Fibroblast of mammary gland (primary cell): Measurements from ENCODE around the gene SMPD3.

Experiments used
- DNase-seq: peaks from one replicate; pipeline ENCODE4 v3.0.0-alpha.2; 2010; ENCODE audit warnings: low read depth
- H3K4me3 ChIP-seq: 2 replicates; pipeline ENCODE4 v1.5.1; 2011; ENCODE audit warnings: low read depth, mild to moderate bottlenecking, low read length, moderate library complexity; ENCODE audit not compliant: control insufficient read depth
- CTCF ChIP-seq: conservative IDR thresholded peaks from 2 replicates; pipeline ENCODE4 v1.5.1; 2011; ENCODE audit warnings: low read depth, low read length, inconsistent platforms; ENCODE audit not compliant: control insufficient read depth, insufficient read depth

SMPD3 gene

GRCh38 chr16:68420366-68420942 lies 27.9 kb downstream of the SMPD3 start:
- no peak for TF ChIP-seq CTCF
- no peak for DNase-seq
- no peak overlapping the region for H3K4me3 ChIP-seq

GRCh38 chr16:68417711-68418301 lies 30.5 kb downstream of the SMPD3 start:
- no peak for DNase-seq
- H3K4me3 ChIP-seq = no peak overlapping the region
- no peak for TF ChIP-seq CTCF

- no peak for DNase-seq
- TF ChIP-seq CTCF = no peak
- H3K4me3 ChIP-seq = no peak overlapping the region
Measured at GRCh38 chr16:68416057-68417046, 32.0 kb downstream of the SMPD3 start.

GRCh38 chr16:68414581-68414980 lies 33.7 kb downstream of the SMPD3 start:
- TF ChIP-seq CTCF = no peak
- no peak overlapping the region for H3K4me3 ChIP-seq
- no peak for DNase-seq

GRCh38 chr16:68412061-68412460 lies 36.2 kb downstream of the SMPD3 start:
- DNase-seq = no peak

More at GRCh38 chr16:68412061-68412460, 36.2 kb downstream of the SMPD3 start:
- no peak overlapping the region for H3K4me3 ChIP-seq
- no peak for TF ChIP-seq CTCF
